Stimulated activated CD8-positive, alpha-beta memory T cell treated with anti-CD3 and anti-CD28 coated beads, Interleukin-15, amount 100 ng/mL, for 4 hours (primary cell): Measurements from ENCODE around the gene DTNA.

ENCODE experiments used
- DNase-seq, 2 donors: peaks; one replicate each; pipeline ENCODE4 v3.0.0-alpha.2; 2020; ENCODE audit warnings: low read depth in 2 of 2

Gene DTNA

DNA sequence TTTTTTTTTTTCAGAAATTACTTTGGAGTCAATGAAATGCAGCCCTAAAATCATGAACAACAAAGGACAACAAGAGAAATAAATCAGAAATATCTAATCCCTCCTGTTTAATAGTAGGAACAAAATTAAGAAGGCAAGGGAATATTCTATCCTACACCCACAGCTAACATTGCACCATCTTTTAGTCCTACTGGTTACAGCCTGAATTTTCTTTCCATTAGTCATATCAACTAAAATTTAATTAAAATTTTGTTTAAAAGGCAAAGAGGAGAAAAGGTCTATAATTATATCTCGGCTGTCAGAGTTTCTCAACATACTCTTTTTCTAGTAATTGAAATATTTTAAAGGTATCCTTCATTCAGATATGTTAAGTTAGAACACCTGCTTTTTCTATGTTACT, 61.9 kb downstream of the DTNA start:
- DNase-seq: no peak

DNA sequence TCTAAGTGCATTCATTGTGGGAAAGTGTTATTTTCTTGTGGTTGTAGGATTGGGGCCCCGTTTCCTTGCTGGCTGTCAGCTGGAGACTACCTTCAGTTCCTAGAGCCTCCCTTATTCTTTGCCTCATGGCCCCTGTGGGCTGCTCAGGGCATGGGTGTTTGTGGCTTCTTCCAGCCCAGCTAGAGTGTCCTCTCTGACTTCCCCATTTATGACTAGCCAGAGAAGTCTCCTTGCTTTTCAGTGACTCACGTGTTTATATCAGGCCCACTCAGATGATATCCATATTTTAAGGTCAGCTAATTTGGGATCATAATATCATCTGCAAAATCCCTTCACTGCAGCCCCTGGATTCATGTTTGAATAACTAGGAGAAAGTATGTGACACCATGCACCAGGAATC, 62.8 kb downstream of the DTNA start:
- no peak for DNase-seq

DNA sequence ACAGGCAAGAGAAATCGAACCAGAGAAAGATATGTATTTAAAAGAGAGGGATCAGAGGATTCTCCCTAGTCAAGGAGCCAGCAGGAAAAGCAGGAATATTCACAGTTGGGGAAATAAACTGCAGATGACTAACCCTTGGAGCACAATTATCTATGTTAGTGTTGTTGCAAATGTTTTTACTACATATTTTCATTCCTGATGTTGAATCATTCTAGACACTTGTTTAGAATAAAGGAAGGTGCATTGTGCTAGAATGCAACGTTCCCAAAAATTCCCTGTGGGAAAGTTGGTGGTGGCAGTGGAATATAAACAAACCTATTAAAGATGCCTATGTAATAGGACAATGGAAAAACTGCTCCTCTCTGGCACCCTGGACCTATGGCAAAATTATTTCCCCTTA, 63.3 kb downstream of the DTNA start:
- DNase-seq: no peak

- DNase-seq: no peak
These were observed 64.1 kb downstream of the DTNA start for GRCh38 chr18:34773961-34774766.

DNA sequence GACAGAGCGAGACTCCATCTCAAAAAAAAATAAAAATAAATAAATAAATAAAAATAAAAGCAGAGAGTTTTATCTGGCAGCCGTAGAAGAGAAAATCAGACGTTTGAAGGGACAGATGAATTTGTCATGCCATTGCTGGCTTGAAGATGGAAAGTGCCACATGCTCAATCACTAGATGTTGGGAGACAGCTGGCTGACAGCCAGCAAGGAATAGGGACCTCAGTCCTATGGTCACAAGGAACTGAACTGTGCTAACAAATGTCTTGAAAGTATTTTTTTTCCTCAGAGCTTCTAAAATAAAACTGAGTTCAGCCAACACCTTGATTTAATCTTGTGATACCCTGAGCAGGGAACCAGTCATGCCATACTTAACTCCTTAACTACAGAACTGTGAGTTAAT, 65.4 kb downstream of the DTNA start:
- no peak for DNase-seq

DNA sequence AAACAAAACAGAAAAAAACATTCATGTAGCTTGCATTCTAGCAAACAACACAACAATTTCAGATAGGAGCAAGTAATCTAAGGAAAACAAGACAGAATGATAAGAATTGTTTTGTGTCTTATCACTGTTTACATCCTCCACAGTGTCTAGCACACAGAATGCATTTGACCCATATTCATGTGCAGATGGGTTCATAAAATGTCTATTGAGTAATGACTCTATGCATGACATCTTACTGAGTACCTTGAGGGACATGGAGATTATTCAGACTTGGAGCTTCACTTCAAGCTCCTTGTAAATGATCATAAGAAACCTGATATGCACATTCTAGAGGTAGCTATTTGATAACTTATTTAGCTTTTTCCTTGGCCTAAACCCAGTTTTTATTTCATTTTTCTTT, 69.0 kb downstream of the DTNA start:
- no peak for DNase-seq

DNA sequence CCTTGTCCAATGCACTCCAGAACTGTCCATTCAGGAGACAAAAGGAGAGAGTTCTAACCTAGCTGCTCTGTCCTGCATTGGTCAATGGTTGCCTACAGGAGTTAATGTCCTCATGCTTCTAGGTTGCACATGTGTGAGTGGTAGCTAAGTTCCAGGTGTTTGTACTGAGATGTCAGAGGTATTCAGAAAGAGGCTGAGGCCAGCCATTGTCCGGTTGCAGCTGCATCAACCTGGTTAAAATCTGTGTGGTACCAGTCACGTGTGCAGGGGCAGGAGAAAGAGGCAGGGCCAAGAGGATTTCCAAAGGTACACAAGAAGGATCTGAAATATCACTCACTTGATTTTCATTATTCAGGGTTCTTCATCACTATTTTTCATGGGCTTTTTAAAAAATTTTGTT, 70.8 kb downstream of the DTNA start:
- no peak for DNase-seq

DNA sequence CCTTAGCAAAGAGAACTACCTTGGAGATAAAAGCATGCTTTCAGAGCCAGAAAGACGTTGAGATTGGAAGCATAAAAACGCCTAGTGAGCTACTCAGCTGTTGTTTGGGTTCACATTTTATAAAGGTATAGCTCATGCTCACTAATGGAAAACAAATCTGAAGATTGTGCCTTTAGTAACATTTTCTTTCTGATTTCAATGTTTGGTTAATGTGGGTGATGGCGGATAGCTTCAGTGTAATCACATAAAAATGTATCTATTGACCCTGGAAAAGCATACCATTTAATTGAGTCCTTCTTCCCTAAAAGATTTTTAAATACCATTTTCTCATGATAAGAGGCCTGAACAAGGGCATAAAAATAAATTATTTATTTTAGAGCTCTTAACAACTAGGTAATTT, 73.4 kb downstream of the DTNA start:
- no peak for DNase-seq

GRCh38 chr18:34786162-34786741, 76.2 kb downstream of the DTNA start:
- no peak for DNase-seq

GRCh38 chr18:34787931-34788532, 77.9 kb downstream of the DTNA start:
- DNase-seq: no peak

DNA sequence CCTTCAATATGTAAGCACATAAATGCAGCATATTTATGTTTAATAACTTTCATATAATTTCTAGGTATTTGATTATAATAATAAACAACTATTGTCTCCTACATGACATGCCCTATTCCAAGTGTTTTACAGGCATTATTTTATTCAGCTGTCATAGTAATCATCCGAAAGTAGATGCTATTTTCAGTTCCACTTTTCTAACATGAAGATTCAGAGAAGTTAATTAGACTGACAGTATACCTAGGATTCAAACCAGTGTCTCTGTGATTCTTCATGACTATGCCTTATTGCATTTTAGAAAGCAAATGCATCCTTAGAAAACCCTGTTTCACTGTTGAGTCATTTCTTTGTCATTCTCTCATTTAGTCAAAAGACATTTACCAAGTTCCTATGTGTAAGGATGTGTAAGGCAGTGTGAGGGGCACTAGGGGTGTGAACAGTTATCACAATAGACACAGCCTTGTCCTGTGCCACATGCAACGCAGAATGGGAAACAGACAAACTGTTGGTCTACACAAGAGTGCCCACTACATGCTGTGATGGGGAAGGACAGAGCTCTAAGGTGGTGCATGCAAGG, 79.8 kb downstream of the DTNA start:
- no peak for DNase-seq

DNA sequence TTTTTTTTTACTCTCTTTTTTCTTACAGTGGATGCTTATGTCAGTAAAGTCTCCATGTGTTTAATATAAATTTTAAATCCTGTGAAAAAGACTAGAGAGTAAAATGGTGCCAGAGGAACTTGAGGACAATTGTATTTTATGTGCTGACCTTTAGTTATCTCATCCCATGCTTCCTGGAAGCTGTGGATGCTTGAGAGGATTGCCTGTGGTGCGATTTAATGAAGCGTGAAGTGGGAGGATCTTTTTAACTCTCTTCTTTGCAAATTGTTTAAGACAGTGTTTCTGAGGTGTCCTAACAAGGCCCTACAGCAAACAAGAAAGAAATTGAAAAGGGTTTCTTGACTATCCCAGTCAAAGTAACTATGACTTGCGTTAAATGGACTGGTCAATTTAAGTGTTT, 84.2 kb downstream of the DTNA start:
- no peak for DNase-seq

DNA sequence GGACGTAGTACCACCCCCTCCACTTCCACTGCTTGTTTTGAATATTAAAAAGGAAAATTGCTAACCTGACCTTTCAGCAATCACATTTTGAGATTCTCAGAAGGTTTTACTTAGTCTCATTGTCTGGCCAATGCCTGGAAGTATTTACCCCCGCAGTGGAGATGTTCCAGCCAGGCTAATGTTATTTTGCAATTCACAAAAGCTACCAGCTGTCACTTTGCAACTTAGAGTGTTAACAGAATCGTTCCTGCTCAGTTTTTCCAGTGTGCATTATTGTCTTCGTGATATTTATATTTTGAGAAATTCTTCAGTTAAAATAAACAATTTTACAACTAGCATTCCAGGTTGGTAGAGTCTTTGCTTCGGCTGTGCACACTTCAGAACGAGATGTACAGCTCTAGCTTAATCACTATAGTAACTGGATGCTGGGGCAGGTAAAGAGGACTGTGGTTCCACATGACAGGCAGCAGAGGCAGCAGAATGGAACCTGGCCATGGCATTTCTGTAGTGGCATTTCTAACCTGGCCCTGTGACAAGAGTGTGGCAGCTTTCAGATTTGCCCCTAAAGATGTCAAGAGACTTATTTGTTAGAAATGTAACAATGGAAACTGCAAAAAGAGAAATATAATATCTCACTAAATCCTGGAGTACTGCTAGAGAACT, 85.1 kb downstream of the DTNA start:
- no peak for DNase-seq

- no peak for DNase-seq
These were observed 86.0 kb downstream of the DTNA start for GRCh38 chr18:34796035-34796657.

DNA sequence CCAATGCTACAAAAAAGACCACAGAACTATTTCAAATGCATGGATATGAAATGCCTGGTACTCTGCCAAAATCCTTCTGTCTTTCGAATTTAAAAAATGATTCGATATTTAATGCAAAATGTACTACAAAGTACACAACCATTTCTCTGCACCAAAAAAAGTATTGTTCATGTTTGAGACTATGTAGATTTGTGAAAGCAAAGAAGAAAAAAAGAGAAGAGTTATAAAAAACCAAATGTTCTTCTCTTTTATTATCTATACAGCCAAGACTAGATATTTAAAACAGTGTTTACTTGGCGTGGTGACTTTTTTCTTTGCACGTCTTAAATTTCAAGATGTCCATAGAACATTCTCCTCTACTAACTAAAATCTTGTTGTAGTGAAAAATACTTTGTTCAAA, 89.2 kb downstream of the DTNA start:
- DNase-seq: no peak

DNA sequence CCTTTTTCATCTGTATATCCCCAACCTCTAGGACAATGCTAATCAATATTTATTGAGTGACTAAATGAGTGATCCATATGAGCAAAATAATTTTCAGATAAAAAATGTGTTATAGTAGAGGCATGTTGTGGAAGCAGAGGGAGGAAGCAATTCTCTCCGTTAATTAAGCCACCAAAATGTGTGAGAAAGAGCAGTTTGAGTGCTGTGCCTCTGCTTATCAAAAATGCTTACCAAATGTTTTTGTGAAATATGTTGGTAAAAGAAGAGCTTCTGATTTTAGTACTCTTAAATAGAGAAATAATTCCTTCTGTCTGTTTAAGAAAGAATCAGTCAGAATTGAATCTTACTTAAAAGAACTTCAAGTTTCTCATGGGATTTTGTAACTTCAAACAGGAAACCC, 90.3 kb downstream of the DTNA start:
- DNase-seq: no peak

GRCh38 chr18:34801774-34802173, 91.7 kb downstream of the DTNA start:
- no peak for DNase-seq

DNA sequence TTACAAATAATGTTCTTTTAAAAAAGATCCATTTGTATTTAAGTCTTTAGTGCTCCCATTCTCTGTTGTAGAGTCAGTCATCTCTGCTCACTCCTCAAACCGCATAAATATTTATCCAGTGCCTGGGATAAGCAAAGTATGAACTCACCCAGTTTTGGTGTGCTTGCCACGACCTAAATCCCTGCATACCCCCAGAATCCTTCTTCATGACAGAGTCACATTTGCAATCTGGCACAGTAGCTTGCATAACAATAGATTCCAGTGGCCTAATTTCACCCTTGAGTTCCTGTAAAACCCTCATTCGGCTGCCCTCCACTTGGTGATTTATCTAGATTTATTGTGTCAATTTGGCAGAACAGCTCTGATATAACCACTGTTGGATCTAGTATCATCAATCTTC, 92.9 kb downstream of the DTNA start:
- no peak for DNase-seq

DNA sequence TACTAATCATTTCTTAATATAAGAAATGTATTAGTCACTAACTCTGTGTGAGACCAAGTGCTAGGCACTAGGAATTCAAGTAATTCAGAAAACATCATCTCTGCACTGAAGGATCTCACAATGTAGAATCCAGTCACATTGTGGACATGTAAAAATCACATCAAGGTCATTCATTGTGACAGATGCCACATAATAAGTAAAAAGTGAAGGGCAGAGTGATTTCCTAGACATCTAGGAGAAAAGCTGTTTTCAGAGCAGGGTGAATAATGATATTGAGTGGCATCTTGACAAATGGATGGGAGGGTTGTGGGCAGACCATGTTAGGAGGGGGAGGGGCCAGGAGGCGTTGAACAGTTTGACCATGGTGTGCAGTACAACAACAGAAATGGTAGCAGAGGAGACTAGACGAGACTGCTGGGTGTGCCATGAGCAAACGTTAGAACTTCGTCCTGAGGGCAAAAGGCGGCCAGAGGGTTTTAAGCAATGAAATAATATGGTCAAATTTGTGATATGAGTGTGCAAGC, 93.8 kb downstream of the DTNA start:
- DNase-seq: no peak

- no peak for DNase-seq
These were observed 95.2 kb downstream of the DTNA start for GRCh38 chr18:34805103-34805877.

DNA sequence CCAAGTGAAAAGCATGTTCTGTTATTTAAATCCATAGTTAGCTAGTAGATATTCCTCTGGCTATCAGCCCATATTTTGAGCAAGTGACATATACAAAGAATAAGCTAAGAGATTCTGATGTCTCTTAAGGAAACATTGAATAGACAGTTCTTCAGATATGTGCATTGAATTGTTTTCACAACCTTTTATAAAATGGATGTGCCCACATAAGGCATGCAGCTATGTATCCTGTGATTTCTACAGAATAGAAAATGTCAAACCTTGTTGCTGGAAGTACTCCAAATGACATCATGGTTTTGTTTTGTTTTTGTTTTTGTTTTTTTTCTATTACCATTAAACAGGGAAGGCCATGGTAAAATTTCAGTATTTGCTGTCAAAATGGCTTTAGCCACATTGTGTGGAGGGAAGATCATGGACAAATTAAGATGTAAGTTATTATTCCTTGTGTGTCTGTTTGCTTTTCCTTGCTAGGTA, 95.8 kb downstream of the DTNA start:
- no peak for DNase-seq
